Measurements from ENCODE around the gene CPN1. TPM values are rescaled to one million over a fixed set of nuclear protein-coding genes. Genes with fewer than 3 reads are reported as not detected.

CPN1 gene
- total RNA-seq, 1 donor from 2014 or later = not detected

GRCh38 chr10:100027416-100027815, 54.3 kb downstream of the CPN1 start:
- FAIRE-seq (no peak), DNase-seq (ENCODE audit: low read depth) (no peak)
- Histone ChIP-seq H3K4me3 (ENCODE audit: low read depth, low read length) (no peak overlapping the region), H3K36me3 (ENCODE audit: control insufficient read depth, insufficient read depth, low read length) (no peaks in the 10 kb centered on the region), H3K27me3 (ENCODE audit: control insufficient read depth, insufficient read depth, low read length) (no peaks in the 10 kb centered on the region)
- TF ChIP-seq CTCF (IDR thresholded peaks at IDR 0.05; ENCODE audit: insufficient read depth, low read length, severe bottlenecking) = no peak

GRCh38 chr10:100025576-100025975, 56.1 kb downstream of the CPN1 start:
- FAIRE-seq (no peak), DNase-seq (ENCODE audit: low read depth) (no peak)
- TF ChIP-seq CTCF (IDR thresholded peaks at IDR 0.05; ENCODE audit: insufficient read depth, low read length, severe bottlenecking) = no peak
- Histone ChIP-seq H3K36me3 (ENCODE audit: control insufficient read depth, insufficient read depth, low read length) (no peaks in the 10 kb centered on the region), H3K27me3 (ENCODE audit: control insufficient read depth, insufficient read depth, low read length) (no peaks in the 10 kb centered on the region), H3K4me3 (ENCODE audit: low read depth, low read length) (no peak overlapping the region)

GRCh38 chr10:100024748-100025147, 56.9 kb downstream of the CPN1 start:
- H3K27me3 ChIP-seq (ENCODE audit: control insufficient read depth, insufficient read depth, low read length) = no peaks in the 10 kb centered on the region
- no peaks in the 10 kb centered on the region for H3K36me3 ChIP-seq (ENCODE audit: control insufficient read depth, insufficient read depth, low read length)
- H3K4me3 ChIP-seq (ENCODE audit: low read depth, low read length) = no peak overlapping the region
- FAIRE-seq (no peak), DNase-seq (ENCODE audit: low read depth) (no peak)
- no peak for TF ChIP-seq CTCF (IDR thresholded peaks at IDR 0.05; ENCODE audit: insufficient read depth, low read length, severe bottlenecking)

- TF ChIP-seq CTCF (IDR thresholded peaks at IDR 0.05; ENCODE audit: insufficient read depth, low read length, severe bottlenecking) = no peak
- H3K27me3 ChIP-seq (ENCODE audit: control insufficient read depth, insufficient read depth, low read length) = no peaks in the 10 kb centered on the region
- no peak overlapping the region for H3K4me3 ChIP-seq (ENCODE audit: low read depth, low read length)
- FAIRE-seq = no peak
- DNase-seq (ENCODE audit: low read depth) = no peak
- no peaks in the 10 kb centered on the region for H3K36me3 ChIP-seq (ENCODE audit: control insufficient read depth, insufficient read depth, low read length)
These were observed 59.3 kb downstream of the CPN1 start for GRCh38 chr10:100022403-100022802.

GRCh38 chr10:100021322-100021721, 60.3 kb downstream of the CPN1 start:
- DNase-seq (ENCODE audit: low read depth) (no peak), FAIRE-seq (no peak)
- no peaks in the 10 kb centered on the region for H3K27me3 ChIP-seq (ENCODE audit: control insufficient read depth, insufficient read depth, low read length)
- no peak overlapping the region for H3K4me3 ChIP-seq (ENCODE audit: low read depth, low read length)
- no peaks in the 10 kb centered on the region for H3K36me3 ChIP-seq (ENCODE audit: control insufficient read depth, insufficient read depth, low read length)
- TF ChIP-seq CTCF (IDR thresholded peaks at IDR 0.05; ENCODE audit: insufficient read depth, low read length, severe bottlenecking) = no peak

- no peaks in the 10 kb centered on the region for H3K36me3 ChIP-seq (ENCODE audit: control insufficient read depth, insufficient read depth, low read length)
- H3K27me3 ChIP-seq (ENCODE audit: control insufficient read depth, insufficient read depth, low read length) = no peaks in the 10 kb centered on the region
- no peak overlapping the region for H3K4me3 ChIP-seq (ENCODE audit: low read depth, low read length)
- FAIRE-seq = no peak
- no peak for TF ChIP-seq CTCF (IDR thresholded peaks at IDR 0.05; ENCODE audit: insufficient read depth, low read length, severe bottlenecking)
- no peak for DNase-seq (ENCODE audit: low read depth)
These were observed 60.8 kb downstream of the CPN1 start for GRCh38 chr10:100020886-100021253.
